Fibroblast of lung (primary cell): ENCODE results near the gene QPCT. TPM values are rescaled to one million over a fixed set of nuclear protein-coding genes. Genes with fewer than 3 reads are reported as not detected.

Experiments
- DNase-seq, 2 donors: peaks; one replicate each; pipeline versions ENCODE4 v3.0.0 to v3.0.0-alpha.2; 2010; ENCODE audit warnings: low read depth in 2 of 2
- H2AFZ ChIP-seq: 2 replicates; pipeline ENCODE4 v1.5.1; 2012; ENCODE audit warnings: low read length, control low read depth, inconsistent platforms
- H3K27ac ChIP-seq: 2 replicates; pipeline ENCODE4 v1.5.1; 2011; ENCODE audit warnings: low read length, control low read depth; ENCODE audit not compliant: insufficient read depth
- H3K27me3 ChIP-seq: 2 replicates; pipeline ENCODE4 v1.5.1; 2011; ENCODE audit warnings: mild to moderate bottlenecking, low read length; ENCODE audit not compliant: control insufficient read depth, insufficient read depth
- H3K36me3 ChIP-seq: 2 replicates; pipeline ENCODE4 v1.5.1; 2011; ENCODE audit warnings: low read length; ENCODE audit not compliant: control insufficient read depth, insufficient read depth
- H3K4me1 ChIP-seq: 2 replicates; pipeline ENCODE4 v1.5.1; 2011; ENCODE audit warnings: low read length; ENCODE audit not compliant: control insufficient read depth, insufficient read depth; ENCODE audit errors: extremely low read depth
- H3K4me2 ChIP-seq: 2 replicates; pipeline ENCODE4 v1.5.1; 2011; ENCODE audit warnings: low read length, control low read depth; ENCODE audit not compliant: insufficient read depth; ENCODE audit errors: extremely low read depth
- H3K4me3 ChIP-seq, 4 experiments: fragments of 200-600 bp in 1 of 4; sonication (generic) in 1 of 4; replicated peaks in 1 of 4; 2 replicates each; pipeline ENCODE4 v1.5.1; 2011 to 2016; ENCODE audit warnings: low read length in 4 of 4, low read depth in 3 of 4, mild to moderate bottlenecking in 3 of 4, control low read depth in 2 of 4, inconsistent platforms in 1 of 4, mixed read lengths in 1 of 4; ENCODE audit not compliant: insufficient read depth in 1 of 4; ENCODE audit errors: control extremely low read depth in 1 of 4
- H3K79me2 ChIP-seq: 2 replicates; pipeline ENCODE4 v1.5.1; 2012; ENCODE audit warnings: mild to moderate bottlenecking, low read length, inconsistent platforms; ENCODE audit not compliant: control insufficient read depth, insufficient read depth
- H3K9ac ChIP-seq: 2 replicates; pipeline ENCODE4 v1.5.1; 2011; ENCODE audit warnings: mild to moderate bottlenecking, low read length, control low read depth; ENCODE audit not compliant: insufficient read depth
- H3K9me3 ChIP-seq: 2 replicates; pipeline ENCODE4 v1.5.1; 2012; ENCODE audit warnings: low read depth, low read length; ENCODE audit not compliant: control insufficient read depth, insufficient read depth
- H4K20me1 ChIP-seq: 2 replicates; pipeline ENCODE4 v1.5.1; 2011; ENCODE audit warnings: low read length; ENCODE audit not compliant: control insufficient read depth, insufficient read depth; ENCODE audit errors: extremely low read depth
- EZH2 ChIP-seq: IDR thresholded peaks from 2 replicates; pipeline ENCODE4 v1.5.1; 2012; ENCODE audit warnings: low read length, control low read depth, mild to moderate bottlenecking; ENCODE audit errors: missing control alignments
- polyA plus RNA-seq, 2 donors: library from polyadenylated mRNA; depleted of rRNA in 1 of 2; stranded (reverse) in 1 of 2; unstranded in 1 of 2; fragments of >200 nt; gene quantifications; 2 replicates each; pipeline ENCODE4 v1.2.1, GENCODE V29; 2011 to 2012; ENCODE audit warnings: missing spikeins in 1 of 2
- total RNA-seq: library from RNA; depleted of rRNA; stranded (reverse); fragments of >200 nt; gene quantifications from 2 replicates; pipeline ENCODE4 v1.2.1, GENCODE V29; 2014
- TF ChIP-seq, protein P1 (sequence below), 2 donors: IDR thresholded peaks in 1 of 2; conservative IDR thresholded peaks in 1 of 2; 1 replicate in 1 of 2; 2 replicates in 1 of 2; pipeline ENCODE4 v1.5.1; 2011 to 2012; ENCODE audit warnings: low read length in 2 of 2, control low read depth in 1 of 2, inconsistent platforms in 1 of 2, low read depth in 1 of 2, mild to moderate bottlenecking in 1 of 2

Gene QPCT
- total and polyA plus RNA-seq, 2 donors (not counting 1 experiment from before 2014, with no cell fraction given) = 6.1 to 8.4 TPM

DNA sequence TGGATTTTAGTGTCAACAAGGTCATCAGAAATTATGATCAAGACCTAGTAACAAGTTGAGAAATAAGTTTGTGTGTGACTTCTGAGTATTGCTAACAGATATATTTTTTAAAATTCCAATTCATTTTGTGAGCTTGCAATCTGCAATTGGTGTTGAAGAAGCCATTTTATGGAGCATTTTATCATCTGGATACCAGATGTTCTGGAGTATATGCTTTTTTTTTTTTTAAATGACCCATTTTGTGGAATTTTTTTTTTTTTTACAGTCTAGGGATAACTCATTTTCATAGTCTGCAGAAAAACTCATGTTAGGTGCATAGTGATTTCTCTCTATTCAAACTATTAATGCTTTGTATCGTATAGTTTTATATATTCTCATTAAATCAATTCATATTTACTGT is 12.6 kb downstream of the QPCT start:
- no peak overlapping the region for H3K4me2 ChIP-seq
- H3K4me3 ChIP-seq = no peak overlapping the region
- TF ChIP-seq, protein P1, sequence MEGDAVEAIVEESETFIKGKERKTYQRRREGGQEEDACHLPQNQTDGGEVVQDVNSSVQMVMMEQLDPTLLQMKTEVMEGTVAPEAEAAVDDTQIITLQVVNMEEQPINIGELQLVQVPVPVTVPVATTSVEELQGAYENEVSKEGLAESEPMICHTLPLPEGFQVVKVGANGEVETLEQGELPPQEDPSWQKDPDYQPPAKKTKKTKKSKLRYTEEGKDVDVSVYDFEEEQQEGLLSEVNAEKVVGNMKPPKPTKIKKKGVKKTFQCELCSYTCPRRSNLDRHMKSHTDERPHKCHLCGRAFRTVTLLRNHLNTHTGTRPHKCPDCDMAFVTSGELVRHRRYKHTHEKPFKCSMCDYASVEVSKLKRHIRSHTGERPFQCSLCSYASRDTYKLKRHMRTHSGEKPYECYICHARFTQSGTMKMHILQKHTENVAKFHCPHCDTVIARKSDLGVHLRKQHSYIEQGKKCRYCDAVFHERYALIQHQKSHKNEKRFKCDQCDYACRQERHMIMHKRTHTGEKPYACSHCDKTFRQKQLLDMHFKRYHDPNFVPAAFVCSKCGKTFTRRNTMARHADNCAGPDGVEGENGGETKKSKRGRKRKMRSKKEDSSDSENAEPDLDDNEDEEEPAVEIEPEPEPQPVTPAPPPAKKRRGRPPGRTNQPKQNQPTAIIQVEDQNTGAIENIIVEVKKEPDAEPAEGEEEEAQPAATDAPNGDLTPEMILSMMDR (conservative IDR thresholded peaks at IDR 0.05 in 1 of 2, IDR thresholded peaks at IDR 0.05 in 1 of 2; ENCODE audit: low read depth in 1 of 2, low read length in 2 of 2) = no peak
- no peaks in the 10 kb centered on the region for H3K4me1 ChIP-seq
- H4K20me1 ChIP-seq = no peaks in the 10 kb centered on the region
- H3K79me2 ChIP-seq = no peaks in the 10 kb centered on the region
- no peak for DNase-seq
- H3K36me3 ChIP-seq = no peaks in the 10 kb centered on the region
- no peak overlapping the region for H2AFZ ChIP-seq
- peaks cover 2% of the 10 kb centered on the region for H3K27me3 ChIP-seq
- no peak overlapping the region for H3K27ac ChIP-seq
- no peak overlapping the region for H3K9ac ChIP-seq
- H3K9me3 ChIP-seq = no peaks in the 10 kb centered on the region

DNA sequence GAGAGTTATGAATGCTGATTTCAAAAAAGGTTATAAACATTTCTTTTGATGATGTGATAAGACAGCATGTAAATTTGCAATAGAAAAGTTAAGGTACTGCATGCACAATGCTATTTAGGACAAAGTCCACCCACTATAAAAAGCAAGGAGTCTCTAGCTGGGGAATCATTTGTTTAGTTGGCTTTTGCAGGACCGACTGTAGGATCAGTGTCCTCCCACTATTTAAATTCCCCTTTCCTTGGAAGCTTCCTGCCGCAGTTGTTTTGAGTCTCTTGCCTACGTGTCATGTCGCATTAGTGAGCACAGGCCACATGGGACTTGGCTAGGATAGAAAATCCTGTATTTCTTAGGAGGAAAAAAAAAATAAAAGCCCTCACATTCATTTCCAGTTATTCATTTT is 13.1 kb downstream of the QPCT start:
- Histone ChIP-seq H3K79me2 (no peaks in the 10 kb centered on the region), H4K20me1 (no peaks in the 10 kb centered on the region), H3K9ac (no peak overlapping the region), H3K27ac (no peak overlapping the region), H3K4me1 (no peaks in the 10 kb centered on the region), H3K9me3 (no peaks in the 10 kb centered on the region), H3K4me2 (no peak overlapping the region), H3K4me3 (no peak overlapping the region), H3K36me3 (no peaks in the 10 kb centered on the region), H3K27me3 (peaks cover 2% of the 10 kb centered on the region), H2AFZ (no peak overlapping the region)
- TF ChIP-seq EZH2 = no peak
- TF ChIP-seq, protein P1 (conservative IDR thresholded peaks at IDR 0.05 in 1 of 2, IDR thresholded peaks at IDR 0.05 in 1 of 2; ENCODE audit: low read depth in 1 of 2, low read length in 2 of 2) = no peak
- no peak for DNase-seq

DNA sequence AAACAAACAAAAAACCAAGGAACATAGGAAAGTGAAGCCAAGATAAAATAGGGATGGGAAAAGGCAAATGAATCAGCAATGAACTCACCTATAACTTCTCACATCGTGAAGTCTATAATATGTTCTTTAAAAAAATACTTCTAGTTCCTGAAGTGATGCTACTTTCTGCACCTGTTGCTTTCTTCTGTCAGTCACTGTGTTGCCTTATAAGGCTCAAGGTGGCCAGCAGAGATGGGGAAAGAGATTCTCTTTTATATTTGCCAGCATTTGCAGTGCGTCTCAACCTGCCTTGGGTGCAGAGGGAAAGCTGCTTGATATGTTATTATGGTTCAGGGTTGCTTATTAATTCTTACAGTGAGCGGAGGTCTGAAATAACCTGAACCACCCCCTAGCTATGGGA is 14.0 kb downstream of the QPCT start:
- Histone ChIP-seq H3K4me3 (no peak overlapping the region), H3K4me2 (no peak overlapping the region), H3K79me2 (no peaks in the 10 kb centered on the region), H3K36me3 (no peaks in the 10 kb centered on the region), H3K9ac (no peak overlapping the region), H3K4me1 (no peaks in the 10 kb centered on the region), H3K27me3 (peaks cover 2% of the 10 kb centered on the region), H3K9me3 (no peaks in the 10 kb centered on the region), H3K27ac (no peak overlapping the region), H4K20me1 (no peaks in the 10 kb centered on the region), H2AFZ (no peak overlapping the region)
- no peak for DNase-seq
- no peak for TF ChIP-seq EZH2
- TF ChIP-seq, protein P1 (conservative IDR thresholded peaks at IDR 0.05 in 1 of 2, IDR thresholded peaks at IDR 0.05 in 1 of 2; ENCODE audit: low read depth in 1 of 2, low read length in 2 of 2) = no peak
